C4-2B (cell line): Measurements from ENCODE around the gene MED25.

Experiments
- ZFX ChIP-seq: fragments of 450-650 bp; IDR thresholded peaks from 2 replicates; pipeline ENCODE4 v1.6.1; 2017
- TF ChIP-seq, protein P1 (sequence below): fragments of 450-650 bp; conservative IDR thresholded peaks from 2 replicates; pipeline ENCODE4 v1.5.1; 2017; ENCODE audit warnings: mild to moderate bottlenecking

DNA sequence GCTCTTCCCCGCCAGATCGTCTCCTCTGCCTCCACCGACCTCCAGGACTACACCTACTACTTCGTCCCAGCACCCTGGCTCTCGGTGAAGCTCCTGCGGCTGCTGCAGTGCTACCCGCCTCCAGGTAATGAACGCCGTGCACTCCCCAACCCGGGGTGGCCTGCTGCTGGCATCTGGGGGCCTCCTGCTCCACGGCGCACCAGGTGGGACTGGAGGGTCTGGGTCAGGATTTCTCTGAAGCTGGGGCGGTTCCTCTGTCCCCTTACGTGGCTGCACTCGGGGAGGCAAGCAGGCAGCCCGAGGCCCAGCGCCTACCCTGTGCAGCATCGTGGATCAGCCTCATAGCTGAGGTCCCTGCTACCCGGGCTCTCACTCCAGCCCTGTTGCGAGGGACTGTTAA is 22.5 kb upstream of the MED25 start:
- TF ChIP-seq, protein P1, sequence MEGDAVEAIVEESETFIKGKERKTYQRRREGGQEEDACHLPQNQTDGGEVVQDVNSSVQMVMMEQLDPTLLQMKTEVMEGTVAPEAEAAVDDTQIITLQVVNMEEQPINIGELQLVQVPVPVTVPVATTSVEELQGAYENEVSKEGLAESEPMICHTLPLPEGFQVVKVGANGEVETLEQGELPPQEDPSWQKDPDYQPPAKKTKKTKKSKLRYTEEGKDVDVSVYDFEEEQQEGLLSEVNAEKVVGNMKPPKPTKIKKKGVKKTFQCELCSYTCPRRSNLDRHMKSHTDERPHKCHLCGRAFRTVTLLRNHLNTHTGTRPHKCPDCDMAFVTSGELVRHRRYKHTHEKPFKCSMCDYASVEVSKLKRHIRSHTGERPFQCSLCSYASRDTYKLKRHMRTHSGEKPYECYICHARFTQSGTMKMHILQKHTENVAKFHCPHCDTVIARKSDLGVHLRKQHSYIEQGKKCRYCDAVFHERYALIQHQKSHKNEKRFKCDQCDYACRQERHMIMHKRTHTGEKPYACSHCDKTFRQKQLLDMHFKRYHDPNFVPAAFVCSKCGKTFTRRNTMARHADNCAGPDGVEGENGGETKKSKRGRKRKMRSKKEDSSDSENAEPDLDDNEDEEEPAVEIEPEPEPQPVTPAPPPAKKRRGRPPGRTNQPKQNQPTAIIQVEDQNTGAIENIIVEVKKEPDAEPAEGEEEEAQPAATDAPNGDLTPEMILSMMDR = no peak
- TF ChIP-seq ZFX = no peak
